HFFc6 (cell line): ENCODE data around the gene USP1. TPM values are rescaled to one million over a fixed set of nuclear protein-coding genes. Genes with fewer than 3 reads are reported as not detected.

ENCODE experiments used
- DNase-seq: peaks from one replicate; pipeline ENCODE4 v3.0.0-alpha.2; 2018
- H3K27ac Mint-ChIP-seq: 2 replicates; pipeline ENCODE4 v1.8.0; 2020; ENCODE audit warnings: mild to moderate bottlenecking, mixed read lengths
- H3K27me3 Mint-ChIP-seq: 2 replicates; pipeline ENCODE4 v1.8.0; 2021; ENCODE audit warnings: mild to moderate bottlenecking, moderate library complexity, mixed read lengths; ENCODE audit not compliant: insufficient read depth
- H3K36me3 Mint-ChIP-seq: 2 replicates; pipeline ENCODE4 v1.8.0; 2021; ENCODE audit warnings: low read depth, mixed read lengths
- H3K4me1 Mint-ChIP-seq: 2 replicates; pipeline ENCODE4 v1.8.0; 2020; ENCODE audit warnings: low read depth, mixed read lengths
- H3K4me3 Mint-ChIP-seq: 2 replicates; pipeline ENCODE4 v1.8.0; 2020; ENCODE audit warnings: mild to moderate bottlenecking, moderate library complexity, mixed read lengths
- H3K9me3 Mint-ChIP-seq: 2 replicates; pipeline ENCODE4 v1.8.0; 2020; ENCODE audit warnings: mild to moderate bottlenecking, mixed read lengths
- total RNA-seq, 6 experiments: library from RNA; stranded (reverse); fragmentation: NEBNext Ultra II Directional; extraction: Animal tissue kit (Norgen Biotek cat#: 25700); gene quantifications; 2 replicates in 1 of 6; 3 replicates in 5 of 6; pipeline ENCODE4 v1.2.3, GENCODE V29; 2021
- TF ChIP-seq, protein P1 (sequence below): fragments of 200-600 bp; sonication (generic); IDR thresholded peaks from 2 replicates; pipeline ENCODE4 v1.5.0; 2021; ENCODE audit warnings: antibody characterized with exemption, mild to moderate bottlenecking

Gene USP1
- total RNA-seq, 6 experiments from 2014 or later: 15.0 to 30.9 (median 28.3) TPM

DNA sequence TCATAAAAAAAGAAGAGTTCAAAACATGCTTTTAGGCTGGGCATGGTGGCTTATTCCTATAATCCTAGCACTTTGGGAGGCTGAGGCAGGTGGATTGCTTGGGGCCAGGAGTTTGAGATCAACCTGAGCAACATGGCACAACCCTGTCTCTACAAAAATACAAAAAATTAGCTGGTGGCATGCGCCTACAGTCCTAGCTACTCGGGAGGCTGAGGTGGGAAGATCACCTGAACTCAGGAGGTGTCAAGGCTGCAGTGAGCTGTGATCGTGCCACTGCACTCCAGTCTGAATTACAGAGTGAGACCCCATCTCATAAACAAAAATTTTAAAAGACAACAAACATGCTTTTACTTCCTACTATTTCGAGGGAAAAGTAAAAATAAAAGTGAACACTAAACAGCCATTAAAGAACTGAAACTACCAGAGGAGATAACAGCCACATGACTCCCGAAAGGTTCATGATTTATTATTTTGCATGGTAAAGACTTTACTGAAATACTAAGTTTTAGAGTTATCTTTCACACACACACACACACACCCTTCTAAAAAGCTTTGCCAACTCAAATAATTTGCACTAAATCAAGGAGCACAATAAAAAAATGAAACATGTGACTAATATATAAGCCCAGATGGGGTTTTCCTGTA is 48.1 kb downstream of the USP1 start:
- DNase-seq: no peak
- Mint-ChIP-seq H3K36me3 (peaks cover 14% of the 10 kb centered on the region; the same call in 1 of the 2 replicates), H3K27me3 (peaks cover 4% of the 10 kb centered on the region; the same call in 1 of the 2 replicates), H3K4me1 (no peaks in the 10 kb centered on the region), H3K4me3 (no peak overlapping the region), H3K9me3 (no peaks in the 10 kb centered on the region), H3K27ac (no peak overlapping the region)
- TF ChIP-seq, protein P1, sequence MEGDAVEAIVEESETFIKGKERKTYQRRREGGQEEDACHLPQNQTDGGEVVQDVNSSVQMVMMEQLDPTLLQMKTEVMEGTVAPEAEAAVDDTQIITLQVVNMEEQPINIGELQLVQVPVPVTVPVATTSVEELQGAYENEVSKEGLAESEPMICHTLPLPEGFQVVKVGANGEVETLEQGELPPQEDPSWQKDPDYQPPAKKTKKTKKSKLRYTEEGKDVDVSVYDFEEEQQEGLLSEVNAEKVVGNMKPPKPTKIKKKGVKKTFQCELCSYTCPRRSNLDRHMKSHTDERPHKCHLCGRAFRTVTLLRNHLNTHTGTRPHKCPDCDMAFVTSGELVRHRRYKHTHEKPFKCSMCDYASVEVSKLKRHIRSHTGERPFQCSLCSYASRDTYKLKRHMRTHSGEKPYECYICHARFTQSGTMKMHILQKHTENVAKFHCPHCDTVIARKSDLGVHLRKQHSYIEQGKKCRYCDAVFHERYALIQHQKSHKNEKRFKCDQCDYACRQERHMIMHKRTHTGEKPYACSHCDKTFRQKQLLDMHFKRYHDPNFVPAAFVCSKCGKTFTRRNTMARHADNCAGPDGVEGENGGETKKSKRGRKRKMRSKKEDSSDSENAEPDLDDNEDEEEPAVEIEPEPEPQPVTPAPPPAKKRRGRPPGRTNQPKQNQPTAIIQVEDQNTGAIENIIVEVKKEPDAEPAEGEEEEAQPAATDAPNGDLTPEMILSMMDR: no peak

DNA sequence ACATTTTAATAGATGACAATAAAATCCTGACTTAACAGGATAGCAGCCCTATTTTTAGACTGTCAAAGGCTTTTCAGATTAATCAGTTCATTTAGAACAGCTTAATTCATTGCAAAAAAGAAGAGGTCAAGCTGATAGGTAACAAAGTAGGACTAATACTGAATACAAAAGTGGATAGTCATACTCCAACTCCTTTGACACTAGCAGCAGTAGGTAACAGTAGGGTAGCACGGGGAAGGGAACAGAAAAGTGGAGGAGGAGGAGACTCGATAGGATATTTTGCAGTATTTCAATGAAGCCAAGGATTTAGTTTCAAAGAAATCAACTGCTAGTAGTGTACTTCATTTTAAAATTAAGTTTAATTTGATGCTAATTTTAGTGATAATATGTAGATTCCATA is 51.1 kb downstream of the USP1 start:
- Mint-ChIP-seq H3K27me3 (peaks cover 2% of the 10 kb centered on the region; the same call in 1 of the 2 replicates), H3K36me3 (peaks cover 18% of the 10 kb centered on the region; the same call in 1 of the 2 replicates), H3K9me3 (no peaks in the 10 kb centered on the region), H3K4me3 (no peak overlapping the region), H3K4me1 (no peaks in the 10 kb centered on the region), H3K27ac (no peak overlapping the region)
- TF ChIP-seq, protein P1: no peak
- DNase-seq: no peak

DNA sequence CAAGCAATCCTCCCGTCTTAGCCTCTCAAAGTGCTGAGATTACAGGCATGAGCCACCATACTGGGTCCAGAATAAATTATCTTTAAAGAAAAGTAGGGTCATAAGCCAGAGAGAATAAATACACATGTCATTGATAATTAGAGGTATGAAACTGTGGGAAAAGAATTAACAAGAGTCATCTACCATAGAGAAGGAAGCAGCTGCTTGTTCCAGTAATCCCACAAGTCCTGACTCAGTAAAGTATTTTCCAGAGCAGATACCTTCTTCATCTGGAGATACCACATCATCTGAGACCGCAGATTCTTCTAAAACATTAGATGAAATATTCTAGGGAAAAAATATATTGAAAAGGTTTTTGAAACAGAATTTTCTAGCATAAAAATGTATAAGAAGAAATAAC is 55.7 kb downstream of the USP1 start:
- Mint-ChIP-seq H3K9me3 (no peaks in the 10 kb centered on the region), H3K27ac (no peak overlapping the region), H3K4me1 (peaks cover 13% of the 10 kb centered on the region), H3K4me3 (no peak overlapping the region), H3K36me3 (peaks cover 27% of the 10 kb centered on the region; the same call in 1 of the 2 replicates), H3K27me3 (peaks cover 2% of the 10 kb centered on the region; the same call in 1 of the 2 replicates)
- TF ChIP-seq, protein P1: no peak
- DNase-seq: no peak

DNA sequence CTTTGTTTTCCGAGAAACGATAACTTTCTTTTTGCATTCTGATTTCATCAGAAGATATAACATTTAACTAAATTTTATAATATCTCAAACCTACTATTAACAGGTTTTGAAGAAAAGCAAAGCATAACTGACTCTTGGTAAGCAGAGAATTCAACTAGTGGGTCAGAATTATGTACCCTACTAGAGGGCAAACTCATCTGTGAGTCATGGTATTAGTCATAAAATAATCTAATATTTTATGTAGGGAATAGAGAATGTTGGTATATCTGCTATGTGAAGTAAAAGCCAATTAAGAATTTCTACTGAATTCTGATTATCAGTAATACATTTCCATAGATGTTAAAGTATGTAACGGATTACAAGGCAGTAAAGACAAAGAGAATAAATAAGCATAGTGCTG is 56.8 kb downstream of the USP1 start:
- Mint-ChIP-seq H3K27me3 (peaks cover 2% of the 10 kb centered on the region), H3K4me1 (peaks cover 18% of the 10 kb centered on the region), H3K4me3 (no peak overlapping the region), H3K27ac (no peak overlapping the region), H3K36me3 (peaks cover 28% of the 10 kb centered on the region), H3K9me3 (no peaks in the 10 kb centered on the region)
- DNase-seq: no peak
- TF ChIP-seq, protein P1: no peak

DNA sequence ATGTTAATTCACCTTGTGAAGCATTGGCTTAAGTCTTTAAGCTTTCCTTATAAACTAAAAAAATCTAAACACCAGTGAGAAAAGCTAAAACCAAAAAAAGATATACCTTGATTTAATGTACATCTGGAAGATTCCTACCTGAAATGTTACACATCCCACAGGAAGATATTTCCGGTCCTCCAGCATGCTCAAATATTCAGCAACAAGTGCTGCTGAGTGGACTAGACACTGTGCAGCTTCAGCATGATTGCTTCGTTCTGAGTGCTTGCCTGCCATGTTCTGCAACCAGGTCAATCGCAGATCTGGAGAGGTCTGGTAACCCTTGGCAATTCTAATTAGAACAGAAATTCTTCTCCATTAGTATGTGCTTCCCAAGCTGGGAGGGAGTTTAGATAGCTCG is 57.3 kb downstream of the USP1 start:
- Mint-ChIP-seq H3K36me3 (peaks cover 28% of the 10 kb centered on the region), H3K4me3 (no peak overlapping the region), H3K27me3 (peaks cover under 1% of the 10 kb centered on the region), H3K4me1 (peaks cover 18% of the 10 kb centered on the region), H3K9me3 (no peaks in the 10 kb centered on the region), H3K27ac (no peak overlapping the region)
- TF ChIP-seq, protein P1: no peak
- no peak for DNase-seq
